Caco-2 (cell line): ENCODE data around the gene BCL7C. TPM values are rescaled to one million over a fixed set of nuclear protein-coding genes. Genes with fewer than 3 reads are reported as not detected.

ENCODE experiments used
- BruUV-seq: library from RNA; stranded (reverse); fragments of 400-500 nt; replicated peaks from 2 replicates; lab custom pipeline; 2021; lab: Mats Ljungman, UMichigan
- CTCF ChIA-PET: fragments of 300-600 bp; sonication (Branson Sonifier 250); formaldehyde crosslinking; loops from one replicate; lab custom pipeline; 2022; ENCODE audit warnings: antibody characterized with exemption; lab: Charles Lee
- POLR2A ChIA-PET: fragments of 300-600 bp; sonication (Branson Sonifier 250); formaldehyde crosslinking; loops from one replicate; lab custom pipeline; 2022; ENCODE audit warnings: antibody characterized with exemption; lab: Charles Lee
- DNase-seq, 2 experiments: peaks; one replicate each; pipeline versions ENCODE4 v3.0.0 to v3.0.0-alpha.2; 2020 to 2022
- H3K27me3 ChIP-seq: replicated peaks from 2 replicates; pipeline ENCODE4 v1.6.0; 2011; ENCODE audit warnings: low read length; ENCODE audit not compliant: control insufficient read depth, insufficient read depth
- H3K36me3 ChIP-seq: 2 replicates; pipeline ENCODE4 v1.5.1; 2011; ENCODE audit warnings: low read length; ENCODE audit not compliant: control insufficient read depth, insufficient read depth
- H3K4me1 ChIP-seq: fragments of 250-450 bp; sonication (Bioruptor Pico); 2 replicates; pipeline ENCODE4 v1.5.1; 2020; ENCODE audit warnings: mild to moderate bottlenecking
- H3K4me3 ChIP-seq: 2 replicates; pipeline ENCODE4 v1.5.1; 2011; ENCODE audit warnings: low read depth, mild to moderate bottlenecking, control low read depth, low read length
- H3K9me3 ChIP-seq: fragments of 250-450 bp; sonication (Bioruptor Pico); 2 replicates; pipeline ENCODE4 v1.5.1; 2020; ENCODE audit warnings: mild to moderate bottlenecking, moderate library complexity
- H3K27ac Mint-ChIP-seq: one replicate; pipeline ENCODE4 v1.8.0; 2022; ENCODE audit warnings: mixed read lengths; ENCODE audit not compliant: unreplicated experiment
- H3K27me3 Mint-ChIP-seq: one replicate; pipeline ENCODE4 v1.8.0; 2022; ENCODE audit warnings: mixed read lengths; ENCODE audit not compliant: insufficient read depth, unreplicated experiment
- H3K36me3 Mint-ChIP-seq: one replicate; pipeline ENCODE4 v1.8.0; 2022; ENCODE audit warnings: mild to moderate bottlenecking, mixed read lengths; ENCODE audit not compliant: insufficient read depth, unreplicated experiment
- H3K4me1 Mint-ChIP-seq: one replicate; pipeline ENCODE4 v1.8.0; 2022; ENCODE audit warnings: low read depth, mixed read lengths; ENCODE audit not compliant: unreplicated experiment
- H3K4me3 Mint-ChIP-seq: one replicate; pipeline ENCODE4 v1.8.0; 2022; ENCODE audit warnings: mild to moderate bottlenecking, moderate library complexity, mixed read lengths; ENCODE audit not compliant: unreplicated experiment
- H3K9me3 Mint-ChIP-seq: one replicate; pipeline ENCODE4 v1.8.0; 2022; ENCODE audit warnings: mixed read lengths; ENCODE audit not compliant: unreplicated experiment
- CTCF ChIP-seq, 2 experiments: fragments of 200-600 bp in 1 of 2; IDR thresholded peaks; 1 replicate in 1 of 2; 2 replicates in 1 of 2; pipeline versions ENCODE4 v1.5.1 to v1.8.0; 2011 to 2022; ENCODE audit warnings: antibody characterized with exemption in 1 of 2, control low read depth in 1 of 2, inconsistent platforms in 1 of 2, low read depth in 1 of 2, low read length in 1 of 2, mild to moderate bottlenecking in 1 of 2, moderate library complexity in 1 of 2; ENCODE audit not compliant: insufficient read depth in 1 of 2, severe bottlenecking in 1 of 2, unreplicated experiment in 1 of 2
- intact Hi-C: fragments of 100-400 bp; cut with micrococcal nuclease; formaldehyde crosslinking; loops from one replicate; pipeline ENCODE4 v1.10.0; 2022; ENCODE audit not compliant: unreplicated experiment
- total RNA-seq: library from RNA; stranded (reverse); gene quantifications from 2 replicates; pipeline ENCODE4 v1.2.3, GENCODE V29; 2022

BCL7C gene
- total RNA-seq, 1 experiment from 2014 or later = 17.7 TPM

DNA sequence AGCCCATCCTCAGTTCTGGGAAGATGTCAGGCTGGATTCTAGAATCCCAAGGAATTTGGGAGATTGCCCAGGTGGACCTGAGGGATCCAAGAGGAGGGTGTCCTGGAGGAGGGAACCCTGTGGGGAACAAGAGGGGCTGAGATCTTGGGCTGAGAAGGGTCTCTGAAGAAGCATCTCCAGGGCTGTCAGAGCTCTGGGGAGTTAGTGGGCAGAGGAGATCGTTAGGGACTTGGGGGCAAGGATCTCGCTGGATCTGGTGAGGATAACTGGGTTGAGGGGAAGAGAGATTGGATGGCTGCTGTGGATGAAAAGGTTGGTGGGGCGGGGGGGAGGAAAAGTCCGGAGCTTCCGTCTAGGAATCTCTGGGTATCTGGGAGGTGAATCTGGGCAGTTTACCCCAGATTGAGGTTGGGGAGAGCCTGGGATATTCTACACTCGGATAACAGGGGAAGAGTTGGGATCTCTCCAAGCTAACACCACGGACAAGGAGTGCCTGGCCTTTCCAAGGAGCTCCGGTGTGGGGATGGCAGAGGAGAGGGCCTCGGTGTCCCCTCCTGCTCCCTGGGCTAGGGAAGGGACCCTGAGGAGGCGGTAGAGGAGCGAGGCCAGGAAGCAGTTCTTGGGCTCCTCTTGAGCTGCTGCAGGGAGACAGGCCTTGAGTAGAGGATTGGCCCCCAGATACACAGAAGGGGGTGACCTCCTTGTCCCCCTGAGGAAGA, 31.2 kb upstream of the BCL7C start:
- DNase-seq = no peak
- peak overlapping the region; percentile 89 for H3K4me3 Mint-ChIP-seq
- peaks cover 1% of the 10 kb centered on the region; the same call in 1 of the 2 replicates for H3K36me3 ChIP-seq
- intact Hi-C loops = loop anchor here (10.0 kb wide), 1 partner anchor 270 kb away; the partner anchor contains the start of genes FBRS and PRR14
- no peaks in the 10 kb centered on the region for H3K4me1 ChIP-seq
- no TSS peak for BruUV-seq
- no peaks in the 10 kb centered on the region for H3K4me1 Mint-ChIP-seq
- no peaks in the 10 kb centered on the region for H3K9me3 ChIP-seq
- CTCF ChIA-PET = no interaction called here
- no peaks in the 10 kb centered on the region for H3K27me3 Mint-ChIP-seq
- peak overlapping the region; percentile 49 for H3K4me3 ChIP-seq
- H3K27me3 ChIP-seq = no peaks in the 10 kb centered on the region
- peaks cover 18% of the 10 kb centered on the region for H3K36me3 Mint-ChIP-seq
- no peak for TF ChIP-seq CTCF (IDR thresholded peaks at IDR 0.05; ENCODE audit: insufficient read depth in 1 of 2, low read depth in 1 of 2, low read length in 1 of 2, severe bottlenecking in 1 of 2, unreplicated experiment in 1 of 2)
- no peaks in the 10 kb centered on the region for H3K9me3 Mint-ChIP-seq
- POLR2A ChIA-PET = no interaction called here
- H3K27ac Mint-ChIP-seq = peak overlapping the region; percentile 87

- H3K27me3 Mint-ChIP-seq = no peaks in the 10 kb centered on the region
- no peak for TF ChIP-seq CTCF (IDR thresholded peaks at IDR 0.05; ENCODE audit: insufficient read depth in 1 of 2, low read depth in 1 of 2, low read length in 1 of 2, severe bottlenecking in 1 of 2, unreplicated experiment in 1 of 2)
- ChIA-PET CTCF (interaction anchor here (0.7 kb wide), 1 partner anchor 110 kb away, joined by 3 read pairs; no protein-coding TSS in a partner anchor), POLR2A (interaction anchor here (0.6 kb wide), 2 partner anchors 165 to 575 kb away, joined by 3 read pairs; no protein-coding TSS in a partner anchor)
- intact Hi-C loops = loop anchor here (10.0 kb wide), 1 partner anchor 269 kb away; the partner anchor contains the start of genes FBRS and PRR14
- no peaks in the 10 kb centered on the region for H3K4me1 Mint-ChIP-seq
- peak overlapping the region; percentile 89 for H3K4me3 Mint-ChIP-seq
- no TSS peak for BruUV-seq
- peak overlapping the region; percentile 87 for H3K27ac Mint-ChIP-seq
- DNase-seq = peak in 1 of 2 experiments; percentile 20
- Histone ChIP-seq H3K4me1 (no peaks in the 10 kb centered on the region), H3K4me3 (peak overlapping the region; percentile 49), H3K36me3 (peaks cover 1% of the 10 kb centered on the region; the same call in 1 of the 2 replicates), H3K9me3 (no peaks in the 10 kb centered on the region), H3K27me3 (no peaks in the 10 kb centered on the region)
- H3K36me3 Mint-ChIP-seq = peaks cover 18% of the 10 kb centered on the region
- H3K9me3 Mint-ChIP-seq = no peaks in the 10 kb centered on the region
Measured at GRCh38 chr16:30924076-30924912, 30.4 kb upstream of the BCL7C start.

GRCh38 chr16:30923554-30924075, 29.7 kb upstream of the BCL7C start, which contains the start of gene FBXL19:
Gene FBXL19 (plus strand): TSS chr16:30923572. CDS start chr16:30925755, 2,183 bp downstream.
- CTCF ChIA-PET = interaction anchor here (0.7 kb wide), 1 partner anchor 109 kb away, joined by 3 read pairs; no protein-coding TSS in a partner anchor
- Histone ChIP-seq H3K27me3 (no peaks in the 10 kb centered on the region), H3K4me3 (peak within 1 kb of the TSS; percentile 74), H3K4me1 (no peaks in the 10 kb centered on the region), H3K9me3 (no peaks in the 10 kb centered on the region), H3K36me3 (peaks cover 1% of the 10 kb centered on the region; the same call in 1 of the 2 replicates)
- DNase-seq = peak in 1 of 2 experiments; percentile 28
- no peaks in the 10 kb centered on the region for H3K27me3 Mint-ChIP-seq
- intact Hi-C loops = loop anchor here (10.0 kb wide), 1 partner anchor 269 kb away; the partner anchor contains the start of genes FBRS and PRR14
- no peaks in the 10 kb centered on the region for H3K4me1 Mint-ChIP-seq
- H3K27ac Mint-ChIP-seq = peak within 1 kb of the TSS; percentile 100
- H3K36me3 Mint-ChIP-seq = peaks cover 18% of the 10 kb centered on the region
- POLR2A ChIA-PET = interaction anchor here (0.6 kb wide), 2 partner anchors 166 to 575 kb away, joined by 3 read pairs; no protein-coding TSS in a partner anchor
- no peak for TF ChIP-seq CTCF (IDR thresholded peaks at IDR 0.05; ENCODE audit: insufficient read depth in 1 of 2, low read depth in 1 of 2, low read length in 1 of 2, severe bottlenecking in 1 of 2, unreplicated experiment in 1 of 2)
- BruUV-seq = no TSS peak
- peak within 1 kb of the TSS; percentile 100 for H3K4me3 Mint-ChIP-seq
- H3K9me3 Mint-ChIP-seq = no peaks in the 10 kb centered on the region
